ENCODE data around the gene C10orf53.
A peak's percentile ranks its signal among the peaks of the same experiment; 100 is the strongest.
"Not testable (repeated sequence)": the region's sequence is repeated elsewhere in the genome, so short reads cannot be mapped to it uniquely, and the experiment has no call there.

Gene C10orf53

DNA sequence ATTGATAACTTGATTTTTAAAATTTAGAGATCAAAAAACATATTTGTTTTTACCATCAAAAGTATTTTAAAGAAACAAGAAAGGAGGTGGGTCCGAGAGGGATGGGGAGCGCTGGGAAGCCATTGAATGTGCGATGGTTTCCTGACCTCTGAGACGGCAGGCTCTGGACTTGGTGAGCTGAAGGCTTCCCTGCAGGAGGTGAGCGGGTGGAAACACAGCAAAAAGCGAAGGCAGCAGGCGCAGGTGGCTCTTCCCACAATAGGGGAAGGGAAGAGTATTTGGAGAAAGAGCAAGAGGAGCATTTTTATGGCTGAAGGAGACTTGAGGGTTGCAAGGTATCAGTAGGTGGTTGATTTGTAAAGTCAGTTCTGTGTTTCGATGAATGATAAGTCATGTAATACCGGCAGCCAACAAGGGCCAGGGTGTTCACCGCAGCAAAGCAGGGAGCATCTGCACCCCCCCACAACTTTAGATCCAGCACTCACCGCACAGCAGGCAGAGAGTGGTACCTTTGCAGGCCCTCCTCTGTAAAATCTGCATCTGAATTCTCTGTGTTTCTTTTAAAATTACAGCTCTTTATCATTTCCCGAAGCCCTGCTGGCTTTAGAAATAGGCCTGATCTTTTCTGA lies 10.5 kb downstream of the C10orf53 start:
- no peak for DNase-seq

GRCh38 chr10:49690698-49691356 lies 11.4 kb downstream of the C10orf53 start:
- no peak for DNase-seq

- no peak for DNase-seq
These were observed 12.1 kb downstream of the C10orf53 start for GRCh38 chr10:49691588-49691987.

DNA sequence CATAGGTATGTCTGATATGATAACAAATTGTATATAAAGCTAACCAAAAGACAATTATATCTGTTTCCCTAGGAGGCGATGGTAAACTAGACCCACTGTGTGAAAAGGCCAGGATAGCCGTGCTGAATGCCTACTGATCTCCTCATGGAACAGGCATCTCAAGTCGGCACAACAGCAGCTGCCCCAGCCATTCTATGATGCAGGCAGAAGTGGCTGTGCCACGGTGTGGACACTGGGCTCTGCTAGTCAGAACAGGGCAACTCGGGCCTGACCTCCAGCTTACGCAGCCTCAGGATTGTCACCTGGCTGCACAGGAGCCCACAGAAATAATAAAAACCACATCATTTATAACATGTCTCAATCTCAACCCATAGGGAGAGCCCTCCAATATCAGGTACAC lies 15.0 kb downstream of the C10orf53 start:
- DNase-seq: no peak

DNA sequence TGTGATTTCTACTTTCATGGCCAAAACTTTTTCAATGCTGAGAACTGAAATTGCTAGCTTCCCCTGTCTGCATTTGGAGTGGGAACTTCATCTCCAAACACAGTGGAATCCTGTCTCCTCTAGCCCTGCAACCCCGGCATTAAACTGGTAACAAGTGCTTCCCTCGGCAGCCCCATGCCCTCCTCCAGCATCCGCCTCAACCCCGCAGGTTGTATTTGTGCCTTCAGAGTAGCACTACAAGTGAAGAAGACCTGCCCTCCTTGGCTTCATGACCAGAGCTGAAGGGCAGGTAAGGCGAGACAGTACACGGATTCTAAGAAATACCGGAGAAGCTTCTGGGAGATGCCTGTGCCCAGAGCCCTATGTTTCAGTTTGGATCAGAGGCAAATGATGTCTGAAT lies 16.9 kb downstream of the C10orf53 start:
- DNase-seq: no peak

GRCh38 chr10:49698679-49699078 lies 19.2 kb downstream of the C10orf53 start:
- no peak for DNase-seq

GRCh38 chr10:49700211-49700610 lies 20.8 kb downstream of the C10orf53 start:
- DNase-seq: no peak

GRCh38 chr10:49700997-49701396 lies 21.5 kb downstream of the C10orf53 start:
- peak; percentile 1 for DNase-seq

- no peak for DNase-seq
These were observed 28.1 kb downstream of the C10orf53 start for GRCh38 chr10:49707585-49707984.

- no peak for DNase-seq
These were observed 30.5 kb downstream of the C10orf53 start for GRCh38 chr10:49709934-49710333.

- DNase-seq: no peak
These were observed 31.5 kb downstream of the C10orf53 start for GRCh38 chr10:49710966-49711365.

GRCh38 chr10:49711481-49711880 lies 32.0 kb downstream of the C10orf53 start:
- DNase-seq: no peak

- no peak for DNase-seq
These were observed 33.8 kb downstream of the C10orf53 start for GRCh38 chr10:49713266-49713665.

DNA sequence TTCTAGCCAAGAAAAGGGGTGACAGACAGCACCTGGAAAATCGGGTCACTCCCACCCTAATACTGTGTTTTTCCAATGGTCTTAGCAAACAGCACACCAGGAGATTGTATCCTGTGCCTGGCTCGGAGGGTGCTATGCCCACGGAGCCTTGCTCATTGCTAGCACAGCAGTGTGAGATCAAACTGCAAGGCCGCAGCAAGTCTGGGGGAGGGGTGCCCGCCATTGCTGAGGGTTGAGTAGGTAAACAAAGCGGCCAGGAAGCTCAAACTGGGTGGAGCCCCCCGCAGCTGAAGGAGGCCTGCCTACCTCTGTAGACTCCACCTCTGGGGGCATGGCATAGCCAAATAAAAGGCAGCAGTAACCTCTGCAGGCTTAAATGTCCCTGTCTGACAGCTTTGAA lies 35.7 kb downstream of the C10orf53 start:
- DNase-seq: not testable (repeated sequence)

GRCh38 chr10:49726593-49726992 lies 47.1 kb downstream of the C10orf53 start:
- no peak for DNase-seq

- no peak for DNase-seq
These were observed 54.4 kb downstream of the C10orf53 start for GRCh38 chr10:49733866-49734265.

- DNase-seq: no peak
These were observed 55.2 kb downstream of the C10orf53 start for GRCh38 chr10:49734676-49735075.

GRCh38 chr10:49735161-49735560 lies 55.7 kb downstream of the C10orf53 start:
- DNase-seq: no peak

- DNase-seq: no peak
These were observed 56.6 kb downstream of the C10orf53 start for GRCh38 chr10:49735848-49736563.

- DNase-seq: no peak
These were observed 57.2 kb downstream of the C10orf53 start for GRCh38 chr10:49736564-49737113.

DNA sequence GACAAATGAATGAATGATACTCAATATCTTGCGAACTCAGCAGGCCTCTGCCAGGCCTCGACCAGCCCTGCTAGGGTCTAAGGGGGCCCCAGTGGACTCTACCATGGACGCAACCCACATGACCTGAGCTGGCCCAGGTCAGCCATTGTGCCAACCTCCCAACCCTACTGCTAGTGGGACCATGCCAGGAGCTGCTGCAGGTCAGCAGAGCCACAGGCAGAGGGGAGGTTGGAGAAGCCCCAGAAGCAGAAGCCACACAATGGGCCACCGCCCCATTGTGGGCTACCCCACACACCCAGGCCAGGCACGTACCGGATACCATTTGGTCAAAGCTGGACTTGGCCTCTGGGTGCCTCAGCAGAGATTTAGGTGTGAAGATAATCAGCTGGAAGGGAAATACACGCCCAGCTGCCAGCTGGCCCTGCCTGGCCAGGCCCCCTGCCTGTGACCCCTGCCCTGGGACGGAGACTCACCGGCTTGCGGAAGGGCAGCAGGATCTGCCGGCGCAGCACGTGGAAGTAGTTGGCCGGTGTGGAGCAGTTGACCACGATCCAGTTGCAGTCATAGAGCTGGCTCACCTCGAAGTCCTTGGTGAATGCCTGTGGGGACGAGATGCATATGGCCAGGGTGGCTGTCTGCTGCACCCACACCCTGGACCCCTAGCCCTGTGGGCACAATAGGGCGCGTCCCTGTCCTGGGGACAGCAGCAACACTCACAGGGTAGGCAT lies 58.2 kb downstream of the C10orf53 start:
- DNase-seq: no peak

DNA sequence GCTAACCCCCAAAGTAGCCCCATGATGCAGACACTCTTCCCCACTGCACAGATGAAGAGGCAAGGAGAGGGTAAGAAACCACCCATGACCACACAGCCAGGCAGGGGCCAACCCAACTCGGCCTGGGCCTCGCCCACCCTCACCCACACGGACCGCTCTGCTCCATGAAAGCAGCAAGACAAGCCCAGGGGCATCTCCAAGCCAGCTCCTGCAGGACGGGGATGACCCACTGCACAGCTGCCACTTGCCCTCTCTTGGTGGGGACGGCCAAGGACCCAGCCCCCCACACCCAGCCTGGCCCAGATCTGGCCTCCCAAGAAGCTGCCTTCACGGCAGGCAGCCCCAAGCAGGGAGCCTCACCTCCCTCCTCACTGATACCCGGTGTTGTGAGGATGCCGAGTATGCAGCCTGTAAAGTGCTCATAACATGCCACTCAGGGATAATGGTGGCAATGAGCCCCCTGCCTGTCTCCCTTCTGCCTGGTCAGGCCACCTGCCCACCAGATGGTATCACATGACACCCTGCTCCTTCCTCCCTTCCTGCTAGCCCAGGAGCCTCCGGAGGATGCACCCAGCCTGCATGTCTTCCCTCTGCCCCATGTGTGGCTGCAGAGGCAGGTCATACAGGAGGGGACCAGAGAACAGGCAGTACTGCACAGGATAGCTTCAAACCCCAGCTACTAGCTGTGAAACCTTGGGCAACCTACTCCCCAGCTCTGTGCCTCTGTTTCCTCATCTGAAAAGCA lies 59.3 kb downstream of the C10orf53 start:
- no peak for DNase-seq
